MM.1S (cell line): ENCODE results near the gene ZBTB47.

ENCODE experiments used
- CTCF ChIP-seq: fragments of 300-600 bp; sonication (generic); IDR thresholded peaks from 2 replicates; pipeline ENCODE4 v1.5.1; 2016; ENCODE audit warnings: antibody characterized with exemption, low read length, mixed read lengths
- EZH2 ChIP-seq: fragments of 300-600 bp; sonication (generic); optimal IDR thresholded peaks from 2 replicates; pipeline ENCODE3; 2017; ENCODE audit warnings: low read depth, mild to moderate bottlenecking, antibody characterized with exemption, low read length, mixed read lengths
- EZH2phosphoT487 ChIP-seq: fragments of 300-600 bp; sonication (generic); IDR thresholded peaks from 2 replicates; pipeline ENCODE4 v1.6.1; 2018; ENCODE audit warnings: antibody characterized with exemption, low read length

GRCh38 chr3:42660131-42660715 lies 6.7 kb downstream of the ZBTB47 start:
- TF ChIP-seq EZH2 (no peak), CTCF (no peak), EZH2phosphoT487 (no peak)
